Chondrocyte (in vitro differentiated cells): ENCODE measurements around the gene ANO3. TPM values are rescaled to one million over a fixed set of nuclear protein-coding genes. Genes with fewer than 3 reads are reported as not detected.
A peak's percentile ranks its signal among the peaks of the same experiment; 100 is the strongest.

Source experiments
- DNase-seq: peaks from one replicate; pipeline ENCODE4 v3.0.0; 2021; ENCODE audit warnings: mixed read lengths, low spot score
- H3K27ac Mint-ChIP-seq: one replicate; pipeline ENCODE4 v1.8.0; 2021; ENCODE audit warnings: mild to moderate bottlenecking, moderate library complexity, mixed read lengths; ENCODE audit not compliant: unreplicated experiment
- H3K27me3 Mint-ChIP-seq: 2 replicates; pipeline ENCODE4 v1.8.0; 2021; ENCODE audit warnings: low read depth, mixed read lengths
- H3K36me3 Mint-ChIP-seq: 2 replicates; pipeline ENCODE4 v1.8.0; 2021; ENCODE audit warnings: low read depth, mixed read lengths
- H3K4me1 Mint-ChIP-seq: 2 replicates; pipeline ENCODE4 v1.8.0; 2021; ENCODE audit warnings: low read depth, mild to moderate bottlenecking, mixed read lengths
- H3K4me3 Mint-ChIP-seq: one replicate; pipeline ENCODE4 v1.8.0; 2021; ENCODE audit warnings: mild to moderate bottlenecking, moderate library complexity, mixed read lengths; ENCODE audit not compliant: unreplicated experiment
- H3K9me3 Mint-ChIP-seq: 2 replicates; pipeline ENCODE4 v1.8.0; 2021; ENCODE audit warnings: low read depth, mixed read lengths
- long read RNA-seq: library from polyadenylated mRNA; stranded (forward); transcript quantifications from one replicate; pipeline ENCODE4 v2.0.0, GENCODE V29; 2021
- total RNA-seq: library from RNA; stranded (reverse); gene quantifications from 3 replicates; pipeline ENCODE4 v1.2.1, GENCODE V29; 2021
- TF ChIP-seq, protein P1 (sequence below): fragments of 200-600 bp; sonication (generic); IDR thresholded peaks from 2 replicates; pipeline ENCODE4 v1.5.0; 2021; ENCODE audit warnings: antibody characterized with exemption, mild to moderate bottlenecking, moderate library complexity

The ANO3 gene
- total RNA-seq: 0.07 TPM in 1 of 3 replicates, not detected in the others
- long read RNA-seq: 0 reads

- DNase-seq: peak; percentile 96
- peaks cover 30% of the 10 kb centered on the region for H3K27me3 Mint-ChIP-seq
- no peaks in the 10 kb centered on the region for H3K36me3 Mint-ChIP-seq
- no peak within 1 kb of the TSS for H3K27ac Mint-ChIP-seq
- H3K4me1 Mint-ChIP-seq: peaks cover 17% of the 10 kb centered on the region
- peak within 1 kb of the TSS; percentile 68 for H3K4me3 Mint-ChIP-seq
- H3K9me3 Mint-ChIP-seq: no peaks in the 10 kb centered on the region
- TF ChIP-seq, protein P1, sequence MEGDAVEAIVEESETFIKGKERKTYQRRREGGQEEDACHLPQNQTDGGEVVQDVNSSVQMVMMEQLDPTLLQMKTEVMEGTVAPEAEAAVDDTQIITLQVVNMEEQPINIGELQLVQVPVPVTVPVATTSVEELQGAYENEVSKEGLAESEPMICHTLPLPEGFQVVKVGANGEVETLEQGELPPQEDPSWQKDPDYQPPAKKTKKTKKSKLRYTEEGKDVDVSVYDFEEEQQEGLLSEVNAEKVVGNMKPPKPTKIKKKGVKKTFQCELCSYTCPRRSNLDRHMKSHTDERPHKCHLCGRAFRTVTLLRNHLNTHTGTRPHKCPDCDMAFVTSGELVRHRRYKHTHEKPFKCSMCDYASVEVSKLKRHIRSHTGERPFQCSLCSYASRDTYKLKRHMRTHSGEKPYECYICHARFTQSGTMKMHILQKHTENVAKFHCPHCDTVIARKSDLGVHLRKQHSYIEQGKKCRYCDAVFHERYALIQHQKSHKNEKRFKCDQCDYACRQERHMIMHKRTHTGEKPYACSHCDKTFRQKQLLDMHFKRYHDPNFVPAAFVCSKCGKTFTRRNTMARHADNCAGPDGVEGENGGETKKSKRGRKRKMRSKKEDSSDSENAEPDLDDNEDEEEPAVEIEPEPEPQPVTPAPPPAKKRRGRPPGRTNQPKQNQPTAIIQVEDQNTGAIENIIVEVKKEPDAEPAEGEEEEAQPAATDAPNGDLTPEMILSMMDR: peak; percentile 83
Observed at GRCh38 chr11:26331911-26332571, at the start of gene ANO3. Gene ANO3, plus strand, starts transcription at chr11:26332130. Its CDS starts 146 bp downstream, at chr11:26332276.

GRCh38 chr11:26283852-26284408, 48.0 kb upstream of the ANO3 start:
- DNase-seq: no peak
- no peaks in the 10 kb centered on the region for H3K9me3 Mint-ChIP-seq
- no peak overlapping the region for H3K27ac Mint-ChIP-seq
- TF ChIP-seq, protein P1: no peak
- no peaks in the 10 kb centered on the region for H3K36me3 Mint-ChIP-seq
- peak overlapping the region; percentile 78 for H3K4me3 Mint-ChIP-seq
- H3K4me1 Mint-ChIP-seq: peaks cover 10% of the 10 kb centered on the region
- peaks cover 9% of the 10 kb centered on the region for H3K27me3 Mint-ChIP-seq

GRCh38 chr11:26285608-26286007, 46.3 kb upstream of the ANO3 start:
- H3K27ac Mint-ChIP-seq: no peak overlapping the region
- H3K4me1 Mint-ChIP-seq: peaks cover 10% of the 10 kb centered on the region
- DNase-seq: no peak
- H3K4me3 Mint-ChIP-seq: no peak overlapping the region
- peaks cover 6% of the 10 kb centered on the region for H3K27me3 Mint-ChIP-seq
- H3K9me3 Mint-ChIP-seq: no peaks in the 10 kb centered on the region
- TF ChIP-seq, protein P1: no peak
- H3K36me3 Mint-ChIP-seq: no peaks in the 10 kb centered on the region

DNA sequence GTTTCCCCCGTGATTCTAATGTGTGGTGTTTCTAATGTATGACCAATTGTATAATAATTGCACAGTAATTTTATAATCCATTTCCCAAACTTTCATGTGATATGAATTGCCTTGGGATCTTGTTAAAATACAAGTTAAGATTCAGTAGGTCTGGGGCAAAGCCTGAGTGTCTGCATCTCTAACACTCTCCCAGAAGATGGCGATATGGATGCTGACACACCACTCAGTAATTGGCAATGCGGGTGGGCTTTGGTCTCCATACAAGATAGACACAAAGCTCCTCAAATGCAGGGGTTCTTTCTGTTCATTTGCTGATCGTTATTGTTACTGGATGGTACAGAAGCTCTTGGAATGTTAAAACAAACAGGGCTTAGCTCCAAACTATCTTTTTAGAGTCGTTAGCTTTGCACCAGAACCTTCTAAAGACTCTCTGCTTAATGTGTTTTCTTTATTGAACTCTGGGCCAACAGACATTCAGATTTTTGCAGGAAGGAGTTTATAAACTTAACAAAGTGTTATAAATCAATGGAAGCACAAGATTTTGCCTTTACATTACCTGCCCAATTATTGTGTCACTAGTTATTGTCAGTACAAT, 45.4 kb upstream of the ANO3 start:
- TF ChIP-seq, protein P1: peak; percentile 75
- H3K9me3 Mint-ChIP-seq: peaks cover 3% of the 10 kb centered on the region
- no peak overlapping the region for H3K4me3 Mint-ChIP-seq
- DNase-seq: no peak
- H3K27ac Mint-ChIP-seq: no peak overlapping the region
- H3K36me3 Mint-ChIP-seq: no peaks in the 10 kb centered on the region
- H3K27me3 Mint-ChIP-seq: peaks cover 6% of the 10 kb centered on the region
- peaks cover 10% of the 10 kb centered on the region for H3K4me1 Mint-ChIP-seq

DNA sequence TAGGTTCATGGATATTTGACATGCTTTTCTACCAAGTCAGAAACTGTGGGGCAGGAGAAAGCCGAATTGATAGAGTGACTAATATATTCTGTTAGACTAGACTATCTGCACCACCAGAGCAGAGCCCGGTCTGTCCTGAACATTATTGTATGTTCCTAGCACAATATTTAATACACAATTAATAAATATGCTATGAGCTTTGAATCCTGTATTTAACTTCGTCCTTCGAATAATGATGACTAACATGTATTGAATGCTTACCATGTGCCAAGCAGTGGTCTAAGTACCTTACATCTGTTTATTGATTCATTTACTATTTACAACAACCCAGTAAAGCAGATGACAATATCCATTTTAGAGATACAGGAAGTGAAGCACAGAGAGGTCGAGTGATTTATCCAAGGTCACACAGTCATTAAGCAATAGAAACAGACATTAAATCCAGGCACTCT, 44.8 kb upstream of the ANO3 start:
- Mint-ChIP-seq H3K27ac (no peak overlapping the region), H3K27me3 (peaks cover 11% of the 10 kb centered on the region), H3K36me3 (no peaks in the 10 kb centered on the region), H3K4me1 (peaks cover 10% of the 10 kb centered on the region), H3K4me3 (no peak overlapping the region), H3K9me3 (peaks cover 3% of the 10 kb centered on the region)
- TF ChIP-seq, protein P1: no peak
- no peak for DNase-seq
